Stimulated activated naive CD4-positive, alpha-beta T cell treated with Interleukin-2 at 50 U/mL for 16 hours (primary cell): ENCODE measurements around the gene RNF180.
"Not testable (repeated sequence)": the region's sequence is repeated elsewhere in the genome, so short reads cannot be mapped to it uniquely, and the experiment has no call there.

Experiments used
- DNase-seq: peaks from one replicate; lab custom pipeline; 2025; lab: John Stamatoyannopoulos, UW

RNF180 gene

DNA sequence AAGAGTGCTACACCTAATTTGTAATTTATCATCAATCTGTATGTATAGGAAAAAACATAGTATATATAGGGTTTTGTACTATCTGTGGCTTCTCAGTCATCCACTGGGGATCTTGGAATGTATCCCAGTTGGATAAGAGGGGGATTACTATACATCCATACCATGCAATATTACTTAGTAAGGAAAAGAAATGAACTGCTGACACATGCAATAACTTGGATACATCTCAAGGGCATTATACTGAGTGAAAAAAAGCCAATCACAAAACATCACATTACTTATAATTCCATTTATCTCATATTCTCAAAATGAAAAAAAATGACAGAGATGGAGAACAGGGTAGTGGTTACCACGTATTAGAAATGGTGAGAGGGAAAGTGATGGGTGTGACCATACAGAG lies 231.9 kb downstream of the RNF180 start:
- DNase-seq = no peak

DNA sequence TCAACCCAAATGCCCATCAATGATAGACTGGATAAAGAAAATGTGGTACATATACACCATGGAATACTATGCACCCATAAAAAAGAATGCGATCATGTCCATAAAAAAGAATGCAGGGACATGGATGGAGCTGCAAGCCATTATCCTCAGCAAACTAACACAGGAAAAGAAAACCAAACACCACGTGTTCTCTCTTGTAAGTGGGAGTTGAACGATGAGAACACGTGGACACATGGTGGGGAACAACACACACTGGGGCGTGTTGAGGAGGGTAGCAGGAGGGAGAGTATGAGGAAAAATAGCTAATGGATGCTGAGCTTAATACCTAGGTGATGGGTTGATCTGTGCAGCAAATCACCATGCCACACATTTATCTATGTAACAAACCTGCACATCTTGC lies 233.1 kb downstream of the RNF180 start:
- not testable (repeated sequence) for DNase-seq

DNA sequence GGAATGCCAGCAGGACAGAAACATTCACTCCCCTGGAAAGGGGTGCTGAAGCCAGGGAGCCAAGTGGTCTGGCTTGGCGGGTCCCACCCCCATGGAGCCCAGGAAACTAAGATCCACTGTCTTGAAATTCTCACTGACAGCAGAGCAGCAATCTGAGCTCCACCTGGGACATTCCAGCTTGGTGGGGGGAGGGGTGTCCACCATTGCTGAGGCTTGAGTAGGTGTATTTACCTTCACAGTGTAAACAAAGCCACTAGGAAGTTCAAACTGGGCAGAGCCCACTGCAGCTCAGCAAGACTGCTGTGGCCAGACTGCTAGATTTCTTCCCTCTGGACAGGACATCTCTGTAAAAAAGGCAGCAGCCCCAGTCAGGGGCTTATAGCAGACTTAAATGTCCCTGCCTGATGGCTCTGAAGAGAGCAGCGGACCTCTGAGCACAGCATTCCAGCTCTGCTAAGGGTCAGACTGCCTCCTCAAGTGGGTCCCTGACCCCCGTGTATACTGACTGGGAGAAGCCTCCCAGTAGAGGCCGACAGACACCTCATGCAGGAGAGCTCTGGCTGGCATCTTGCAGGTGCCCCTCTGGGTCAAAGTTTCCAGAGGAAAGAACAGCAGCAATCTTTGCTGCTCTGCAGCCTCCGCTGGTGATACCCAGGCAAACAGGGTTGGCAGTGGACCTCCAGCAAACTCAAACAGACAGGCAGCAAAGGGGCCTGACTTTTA lies 241.6 kb downstream of the RNF180 start:
- DNase-seq = not testable (repeated sequence)

DNA sequence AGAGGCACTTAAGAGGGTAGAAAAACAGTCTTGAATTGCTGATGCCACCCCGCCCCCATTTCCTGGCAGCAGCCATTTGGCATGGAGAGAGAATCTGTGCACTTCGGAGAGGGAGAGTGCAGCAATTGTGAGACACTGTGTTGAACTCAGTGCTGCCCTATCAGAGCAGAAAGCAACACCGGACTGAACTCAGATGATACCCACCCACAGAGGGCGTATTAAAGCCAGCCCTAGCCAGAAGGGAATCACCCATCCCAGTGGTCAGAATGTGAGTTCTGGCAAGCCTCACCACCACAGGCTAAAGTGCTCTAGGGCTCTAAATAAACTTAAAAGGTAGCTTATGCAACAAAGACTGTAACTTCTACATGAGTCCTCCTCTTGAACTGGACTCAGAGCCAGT lies 251.7 kb downstream of the RNF180 start:
- no peak for DNase-seq

DNA sequence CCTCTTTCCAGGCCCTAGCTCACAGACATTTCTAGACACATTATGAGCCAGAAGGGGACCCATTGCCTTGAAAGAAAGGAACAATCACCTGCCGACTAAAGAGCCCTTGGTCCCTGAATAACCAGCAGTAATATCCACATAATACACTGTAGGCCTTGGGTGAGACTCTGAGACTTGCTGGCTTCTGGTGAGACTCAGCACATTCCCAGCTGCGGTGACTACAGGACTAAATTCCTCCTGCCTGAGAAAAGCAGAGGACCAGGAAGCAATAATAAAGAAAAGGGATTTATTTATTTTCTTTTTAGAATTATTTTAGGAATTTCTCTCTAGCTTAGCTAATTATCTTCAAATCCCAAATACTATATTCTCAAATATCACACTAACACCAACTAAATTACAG lies 252.4 kb downstream of the RNF180 start:
- DNase-seq = no peak
